Measurements from ENCODE around the gene RNF223. TPM values are rescaled to one million over a fixed set of nuclear protein-coding genes. Genes with fewer than 3 reads are reported as not detected.
A peak's percentile ranks its signal among the peaks of the same experiment; 100 is the strongest.

RNF223 gene
- total RNA-seq, 1 donor from 2014 or later = 1.2 TPM

DNA sequence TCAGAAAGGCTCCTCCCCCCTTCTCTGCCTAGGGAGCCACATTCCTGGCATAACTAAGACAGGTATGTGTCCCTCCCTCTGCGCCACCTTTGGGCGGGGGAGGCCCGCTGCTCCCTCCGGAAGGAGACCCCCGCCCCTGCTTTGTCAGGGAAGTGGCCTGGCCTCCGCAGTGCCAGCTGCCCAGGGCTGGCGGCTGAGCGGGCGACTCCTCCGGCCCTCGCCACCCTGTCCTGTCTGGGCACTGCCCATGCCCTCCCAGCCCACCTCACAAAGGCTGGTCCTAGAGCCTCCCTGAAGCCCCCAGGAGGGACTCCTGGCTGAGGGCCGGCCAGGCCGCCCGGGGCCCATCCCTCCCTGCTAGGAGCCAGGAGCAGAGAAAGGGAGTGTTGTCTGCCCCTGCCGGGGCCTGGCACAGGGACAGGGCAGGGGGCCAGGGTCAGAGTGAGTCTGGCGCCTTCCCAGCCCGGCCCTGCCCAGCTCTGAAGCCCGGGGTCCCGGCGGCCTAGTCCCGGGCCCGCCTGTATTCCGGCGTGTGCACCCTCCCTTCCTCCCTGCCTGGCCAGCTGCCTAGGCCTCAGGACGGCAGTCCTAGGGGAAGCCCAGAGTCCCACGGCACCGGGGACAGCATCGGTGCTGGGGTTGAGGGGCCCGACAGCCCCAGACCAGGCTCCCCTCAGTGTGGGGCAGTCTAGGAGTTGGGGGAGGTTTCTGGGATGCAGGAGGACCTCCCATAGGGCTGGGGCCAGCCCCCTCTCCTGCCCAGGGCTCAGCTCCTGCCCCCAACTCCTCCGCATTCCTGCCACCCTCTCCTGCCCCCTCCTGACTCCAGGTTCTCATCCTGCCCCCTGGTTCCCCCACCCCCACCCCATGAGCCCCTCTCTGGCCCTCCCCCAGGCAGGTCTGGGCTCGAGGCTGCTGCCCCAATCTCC lies 49.1 kb downstream of the RNF223 start:
- Mint-ChIP-seq H3K36me3 (no peaks in the 10 kb centered on the region), H3K27ac (peak overlapping the region; percentile 85), H3K4me3 (peak overlapping the region; percentile 75), H3K27me3 (no peaks in the 10 kb centered on the region), H3K4me1 (ENCODE audit: unreplicated experiment) (peaks cover 13% of the 10 kb centered on the region), H3K9me3 (no peaks in the 10 kb centered on the region)
- DNase-seq (ENCODE audit: extremely low spot score, unreplicated experiment) = no peak
- TF ChIP-seq, protein P1, sequence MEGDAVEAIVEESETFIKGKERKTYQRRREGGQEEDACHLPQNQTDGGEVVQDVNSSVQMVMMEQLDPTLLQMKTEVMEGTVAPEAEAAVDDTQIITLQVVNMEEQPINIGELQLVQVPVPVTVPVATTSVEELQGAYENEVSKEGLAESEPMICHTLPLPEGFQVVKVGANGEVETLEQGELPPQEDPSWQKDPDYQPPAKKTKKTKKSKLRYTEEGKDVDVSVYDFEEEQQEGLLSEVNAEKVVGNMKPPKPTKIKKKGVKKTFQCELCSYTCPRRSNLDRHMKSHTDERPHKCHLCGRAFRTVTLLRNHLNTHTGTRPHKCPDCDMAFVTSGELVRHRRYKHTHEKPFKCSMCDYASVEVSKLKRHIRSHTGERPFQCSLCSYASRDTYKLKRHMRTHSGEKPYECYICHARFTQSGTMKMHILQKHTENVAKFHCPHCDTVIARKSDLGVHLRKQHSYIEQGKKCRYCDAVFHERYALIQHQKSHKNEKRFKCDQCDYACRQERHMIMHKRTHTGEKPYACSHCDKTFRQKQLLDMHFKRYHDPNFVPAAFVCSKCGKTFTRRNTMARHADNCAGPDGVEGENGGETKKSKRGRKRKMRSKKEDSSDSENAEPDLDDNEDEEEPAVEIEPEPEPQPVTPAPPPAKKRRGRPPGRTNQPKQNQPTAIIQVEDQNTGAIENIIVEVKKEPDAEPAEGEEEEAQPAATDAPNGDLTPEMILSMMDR (conservative IDR thresholded peaks at IDR 0.05) = no peak

DNA sequence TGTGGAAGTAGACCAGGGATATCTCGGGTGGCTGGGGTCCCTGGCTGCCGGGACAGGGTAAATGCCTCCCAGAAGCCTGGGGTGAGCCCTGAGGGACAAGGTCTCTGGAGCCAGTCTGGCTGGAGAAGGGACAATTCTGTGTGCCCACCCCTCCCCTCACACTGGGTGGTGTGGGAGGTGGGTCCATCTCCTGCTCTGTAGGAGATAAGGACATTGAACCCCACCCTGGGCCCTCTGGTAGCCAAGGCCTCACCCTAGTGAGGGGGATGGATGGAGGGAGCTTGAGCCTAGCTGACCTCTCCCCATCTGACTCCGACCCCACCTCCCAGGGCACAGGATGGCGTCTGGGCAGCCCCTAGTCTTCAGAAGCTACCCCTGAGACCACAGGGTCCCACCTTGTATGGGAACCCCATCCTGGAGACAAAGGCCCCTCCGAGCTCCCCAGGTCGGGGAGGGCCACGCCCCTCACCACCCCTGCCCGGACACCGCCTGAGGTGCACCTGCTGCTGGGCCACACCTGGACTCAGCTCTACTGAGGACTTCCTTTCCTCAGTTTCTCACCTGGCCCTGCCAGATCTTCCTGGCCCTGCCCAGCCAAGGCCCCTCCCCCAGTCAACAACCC lies 49.8 kb downstream of the RNF223 start:
- H3K27ac Mint-ChIP-seq = peak overlapping the region; percentile 85
- H3K4me1 Mint-ChIP-seq (ENCODE audit: unreplicated experiment) = peaks cover 13% of the 10 kb centered on the region

DNA sequence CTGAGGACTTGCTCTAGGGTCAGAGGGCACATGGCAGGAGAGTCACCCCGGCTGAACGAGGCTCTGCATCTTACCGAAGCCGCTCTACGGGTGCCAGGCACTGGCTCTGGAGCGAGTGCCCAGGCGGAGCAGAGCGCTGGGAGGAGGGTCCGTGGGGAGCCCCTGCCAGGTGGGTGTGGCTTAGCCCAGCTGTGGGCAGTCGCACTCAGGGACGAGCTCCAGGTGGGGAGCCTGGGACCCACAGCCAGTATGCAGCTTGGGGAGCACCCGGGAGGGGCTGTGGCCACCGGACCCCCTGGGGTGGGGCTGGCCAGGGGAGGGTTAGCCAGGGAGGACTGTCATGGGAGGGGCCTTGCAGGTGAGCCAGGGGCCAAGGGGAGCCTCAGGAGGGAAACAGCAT lies 50.4 kb downstream of the RNF223 start:
- no peaks in the 10 kb centered on the region for H3K36me3 Mint-ChIP-seq
- DNase-seq (ENCODE audit: extremely low spot score, unreplicated experiment) = no peak
- peaks cover 13% of the 10 kb centered on the region for H3K4me1 Mint-ChIP-seq (ENCODE audit: unreplicated experiment)
- no peak overlapping the region for H3K27ac Mint-ChIP-seq
- H3K9me3 Mint-ChIP-seq = no peaks in the 10 kb centered on the region
- no peaks in the 10 kb centered on the region for H3K27me3 Mint-ChIP-seq
- TF ChIP-seq, protein P1 (conservative IDR thresholded peaks at IDR 0.05) = no peak
- no peak overlapping the region for H3K4me3 Mint-ChIP-seq

More for the DNA sequence above, 49.8 kb downstream of the RNF223 start:
- Mint-ChIP-seq H3K4me3 (peak overlapping the region; percentile 75), H3K9me3 (no peaks in the 10 kb centered on the region), H3K36me3 (no peaks in the 10 kb centered on the region), H3K27me3 (no peaks in the 10 kb centered on the region)
- TF ChIP-seq, protein P1 (conservative IDR thresholded peaks at IDR 0.05) = no peak
- DNase-seq (ENCODE audit: extremely low spot score, unreplicated experiment) = no peak

DNA sequence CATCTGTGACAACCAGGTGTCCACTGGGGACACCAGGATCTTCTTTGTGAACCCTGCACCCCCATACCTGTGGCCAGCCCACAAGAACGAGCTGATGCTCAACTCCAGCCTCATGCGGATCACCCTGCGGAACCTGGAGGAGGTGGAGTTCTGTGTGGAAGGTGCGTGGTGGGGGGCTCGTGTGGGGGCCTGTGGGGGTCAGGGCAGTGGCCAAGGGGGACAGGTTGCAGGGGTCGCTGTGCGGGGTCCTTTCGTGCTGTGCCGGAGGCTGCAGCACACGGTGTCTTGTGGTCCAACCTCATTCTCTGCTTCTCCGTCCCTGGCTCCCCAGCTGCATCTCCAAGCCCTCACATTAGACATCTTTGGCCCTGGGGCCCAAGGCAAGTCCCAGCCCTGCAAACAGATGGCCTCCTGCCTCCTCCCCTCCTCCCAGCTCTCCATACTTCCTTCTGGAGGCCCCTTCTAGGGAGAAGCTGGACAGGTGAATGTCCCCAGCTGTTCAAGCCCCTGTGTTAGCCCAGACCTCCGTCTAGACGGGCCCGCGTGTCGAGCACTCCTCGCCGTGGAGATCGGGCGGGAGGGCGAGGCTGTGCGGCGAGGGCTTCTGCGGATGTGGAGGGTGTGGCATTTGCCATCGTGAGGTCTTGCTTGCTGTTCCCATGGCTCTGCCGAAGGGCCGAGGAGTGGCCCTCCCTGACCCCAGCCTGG lies 51.6 kb downstream of the RNF223 start:
- H3K27me3 Mint-ChIP-seq = no peaks in the 10 kb centered on the region
- H3K9me3 Mint-ChIP-seq = no peaks in the 10 kb centered on the region
- peak overlapping the region; percentile 80 for H3K4me3 Mint-ChIP-seq
- no peaks in the 10 kb centered on the region for H3K36me3 Mint-ChIP-seq
- peaks cover 14% of the 10 kb centered on the region for H3K4me1 Mint-ChIP-seq (ENCODE audit: unreplicated experiment)
- TF ChIP-seq, protein P1 (conservative IDR thresholded peaks at IDR 0.05) = no peak
- DNase-seq (ENCODE audit: extremely low spot score, unreplicated experiment) = no peak
- H3K27ac Mint-ChIP-seq = peak overlapping the region; percentile 85

DNA sequence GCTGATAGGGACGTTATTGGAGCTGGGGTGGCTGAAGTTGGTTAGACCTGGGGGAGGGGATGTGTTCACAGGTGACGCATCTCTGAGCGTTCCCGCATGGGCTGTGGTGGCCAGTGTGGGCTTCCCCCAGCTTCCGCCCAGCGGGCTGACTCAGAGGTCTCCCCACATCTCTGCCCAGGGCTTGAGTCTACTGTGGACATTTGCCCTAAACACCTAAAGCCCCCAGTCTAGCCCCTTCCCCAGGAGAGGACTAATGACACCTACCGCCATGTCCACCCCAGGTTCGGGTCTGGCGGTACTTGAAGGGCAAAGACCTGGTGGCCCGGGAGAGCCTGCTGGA lies 52.2 kb downstream of the RNF223 start:
- peak overlapping the region; percentile 80 for H3K4me3 Mint-ChIP-seq
- no peaks in the 10 kb centered on the region for H3K27me3 Mint-ChIP-seq
- no peak for DNase-seq (ENCODE audit: extremely low spot score, unreplicated experiment)
- no peak overlapping the region for H3K27ac Mint-ChIP-seq
- H3K9me3 Mint-ChIP-seq = no peaks in the 10 kb centered on the region
- TF ChIP-seq, protein P1 (conservative IDR thresholded peaks at IDR 0.05) = no peak
- peaks cover 19% of the 10 kb centered on the region for H3K4me1 Mint-ChIP-seq (ENCODE audit: unreplicated experiment)
- no peaks in the 10 kb centered on the region for H3K36me3 Mint-ChIP-seq

All from type B pancreatic cell (in vitro differentiated cells).